Right hindlimb (tissue), 1 donor: ENCODE measurements around the gene MFAP3L.
"Not testable (repeated sequence)": the region's sequence is repeated elsewhere in the genome, so short reads cannot be mapped to it uniquely, and the experiment has no call there.

Experiments used
- DNase-seq: peaks from one replicate; pipeline ENCODE4 v3.0.0-alpha.2; 2018

The MFAP3L gene

DNA sequence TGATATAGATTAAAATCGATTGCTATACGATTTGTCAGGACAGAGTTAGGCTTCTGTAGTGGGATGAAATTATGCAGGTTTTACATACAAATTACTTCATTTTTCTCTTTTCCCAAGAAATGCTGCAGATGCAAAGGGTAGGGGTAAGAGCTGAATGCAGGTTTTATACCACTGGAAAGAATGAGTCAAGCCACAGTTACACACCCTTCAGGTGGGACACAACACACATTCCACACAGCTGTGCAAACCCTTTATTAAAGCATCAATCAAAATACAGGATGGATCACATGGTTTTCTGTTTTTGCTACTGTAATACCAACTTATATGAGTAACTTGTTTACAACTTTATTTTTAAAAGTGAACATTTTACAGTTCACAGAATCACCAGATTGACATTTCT, 39.8 kb downstream of the MFAP3L start:
- DNase-seq: no peak

DNA sequence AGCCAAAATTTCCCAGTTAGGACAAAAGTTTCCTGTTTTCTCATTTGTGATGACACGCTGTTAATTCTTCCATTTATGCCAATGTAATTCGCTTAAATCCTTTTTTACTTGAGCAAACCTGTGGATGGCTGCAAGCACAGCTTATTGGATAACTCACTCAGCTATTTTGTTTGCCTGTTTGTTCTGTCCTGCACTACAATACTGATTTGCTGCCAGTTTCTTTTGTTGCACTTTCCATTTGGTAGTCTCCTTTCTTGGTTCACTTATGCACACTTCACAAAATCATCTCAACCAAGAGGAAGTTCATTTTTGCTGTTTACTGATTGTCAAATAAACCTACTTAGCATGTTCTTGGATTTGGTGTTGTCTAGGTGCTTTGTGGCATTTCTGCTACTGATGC, 40.3 kb downstream of the MFAP3L start:
- no peak for DNase-seq

DNA sequence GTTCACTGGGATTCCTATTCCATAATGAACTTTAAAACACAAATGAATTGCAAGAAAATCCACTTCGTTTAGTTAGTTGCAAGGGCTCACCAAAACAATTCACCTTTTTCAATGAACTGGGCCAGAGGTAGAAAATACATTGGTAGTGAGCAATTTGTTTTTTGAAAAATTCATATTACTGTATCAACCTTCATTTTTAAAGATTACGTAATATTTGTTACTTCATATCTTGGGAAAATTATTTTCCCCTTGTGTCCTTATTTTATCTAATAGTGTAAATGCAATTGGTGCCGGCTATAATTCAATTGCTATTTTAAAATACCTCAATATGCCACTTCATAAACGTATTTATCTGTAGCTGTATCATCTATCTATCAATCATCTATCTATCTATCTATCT, 41.5 kb downstream of the MFAP3L start:
- DNase-seq: no peak

DNA sequence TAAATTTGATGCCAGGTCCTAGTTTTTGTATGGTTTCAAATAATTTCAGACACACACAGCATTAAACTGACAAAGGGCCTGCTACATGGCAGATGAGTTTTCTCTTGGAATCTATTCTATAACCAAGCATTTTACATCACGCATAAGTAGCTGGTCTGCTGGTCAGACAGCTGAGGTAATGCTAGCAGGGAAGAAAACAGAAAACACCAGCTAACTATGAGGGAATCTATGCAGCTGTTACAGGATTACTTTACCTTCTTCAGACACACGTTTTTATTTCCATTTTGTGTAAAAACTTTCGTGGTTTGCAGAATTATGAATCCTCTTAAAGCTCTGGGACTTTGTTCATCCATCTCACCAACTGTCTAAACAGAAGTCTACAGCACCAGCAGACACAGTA, 42.0 kb downstream of the MFAP3L start:
- no peak for DNase-seq

DNA sequence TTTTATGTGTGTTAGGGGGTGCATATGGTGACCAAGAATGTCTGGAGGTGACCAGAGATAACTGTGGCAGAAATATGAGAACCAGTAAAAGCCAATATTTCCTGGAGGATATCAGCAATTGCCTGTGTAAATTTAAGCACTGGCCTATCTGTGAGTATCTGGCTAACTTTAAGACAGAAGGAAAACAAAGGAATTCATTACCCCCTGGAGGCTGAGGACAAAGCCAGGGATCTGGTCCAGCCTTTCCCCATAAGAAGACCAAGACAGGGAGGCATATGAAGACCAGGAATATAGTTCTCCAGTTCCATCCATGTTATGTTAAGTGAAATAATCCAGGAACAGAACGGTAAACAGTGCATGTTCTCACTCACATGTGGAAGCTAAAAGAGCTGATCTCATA, 49.2 kb downstream of the MFAP3L start:
- DNase-seq: no peak

DNA sequence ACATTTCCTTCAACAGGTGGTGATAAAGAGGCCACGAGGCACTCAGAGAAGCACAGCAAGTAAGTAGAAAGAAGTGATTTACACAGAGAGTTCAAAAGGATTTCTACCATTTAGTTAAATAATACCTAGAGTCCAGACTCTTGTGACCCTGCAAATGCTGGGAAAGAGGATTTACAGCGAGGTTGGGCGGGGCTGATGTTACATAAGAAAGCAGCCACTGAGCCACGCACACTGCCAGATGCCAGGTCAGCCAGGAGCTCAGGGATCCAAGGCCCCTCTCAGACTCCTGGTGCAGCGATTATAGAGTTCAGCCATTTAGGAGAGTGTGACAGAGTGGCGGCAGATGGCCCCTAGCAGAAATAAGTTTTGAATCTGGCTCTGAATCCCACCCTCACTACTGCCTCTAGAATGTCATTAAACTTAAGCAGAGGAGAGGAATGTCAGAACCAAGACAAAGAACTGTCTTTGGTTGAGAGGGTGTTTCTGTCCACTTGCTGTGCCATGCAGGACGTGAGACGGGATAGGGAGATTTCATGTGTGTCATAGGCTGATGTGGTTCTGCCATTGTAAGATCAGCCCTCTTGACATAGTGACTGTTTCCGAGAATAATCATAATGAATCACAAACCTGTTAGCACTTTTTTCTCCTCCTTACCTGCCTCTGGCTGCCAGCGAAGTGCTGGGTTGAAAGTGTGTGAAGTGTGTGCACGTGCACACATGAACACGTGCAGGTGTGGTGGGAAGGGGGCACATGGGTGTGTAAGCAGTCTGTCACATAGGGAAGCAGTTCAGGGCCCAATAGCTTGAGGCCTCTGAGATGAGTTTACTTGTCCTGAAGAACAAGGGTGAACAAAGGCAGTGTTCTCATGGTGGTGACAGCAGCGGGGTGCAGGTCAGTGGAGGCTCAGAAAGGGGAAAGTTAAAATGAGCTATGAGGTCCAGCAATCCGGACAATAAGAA, 50.1 kb downstream of the MFAP3L start:
- DNase-seq: no peak

DNA sequence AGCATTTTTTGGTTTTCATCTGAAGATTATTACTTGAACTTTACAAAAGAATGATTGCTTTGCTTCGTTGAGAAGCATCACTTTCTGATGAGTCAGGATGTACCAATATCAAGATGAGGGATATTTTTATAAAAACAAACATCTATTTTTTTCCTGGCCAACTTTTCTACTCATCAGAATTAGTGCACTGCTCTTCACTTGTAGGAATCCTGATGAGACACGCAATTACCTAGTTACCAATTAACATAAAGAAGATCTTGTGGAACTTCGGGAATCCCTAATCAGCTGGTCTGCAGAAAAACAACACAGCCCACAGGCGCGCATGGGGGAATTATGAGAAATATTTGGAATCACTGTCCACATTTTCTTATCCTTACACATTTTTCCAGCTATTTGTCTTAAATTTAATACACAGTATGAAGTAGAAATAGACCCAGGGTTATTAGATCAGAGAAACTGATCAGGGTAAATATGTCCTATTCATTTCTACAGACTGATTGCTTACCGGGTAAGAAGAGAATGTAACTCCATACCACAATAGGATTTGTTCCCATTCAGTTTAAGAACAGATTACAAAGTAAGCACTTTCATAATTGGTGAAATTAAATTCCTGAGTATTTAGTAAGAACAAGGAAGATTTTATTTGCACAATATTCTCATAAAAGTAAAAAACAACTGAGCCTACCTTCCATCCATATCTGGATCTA, 50.9 kb downstream of the MFAP3L start:
- no peak for DNase-seq

DNA sequence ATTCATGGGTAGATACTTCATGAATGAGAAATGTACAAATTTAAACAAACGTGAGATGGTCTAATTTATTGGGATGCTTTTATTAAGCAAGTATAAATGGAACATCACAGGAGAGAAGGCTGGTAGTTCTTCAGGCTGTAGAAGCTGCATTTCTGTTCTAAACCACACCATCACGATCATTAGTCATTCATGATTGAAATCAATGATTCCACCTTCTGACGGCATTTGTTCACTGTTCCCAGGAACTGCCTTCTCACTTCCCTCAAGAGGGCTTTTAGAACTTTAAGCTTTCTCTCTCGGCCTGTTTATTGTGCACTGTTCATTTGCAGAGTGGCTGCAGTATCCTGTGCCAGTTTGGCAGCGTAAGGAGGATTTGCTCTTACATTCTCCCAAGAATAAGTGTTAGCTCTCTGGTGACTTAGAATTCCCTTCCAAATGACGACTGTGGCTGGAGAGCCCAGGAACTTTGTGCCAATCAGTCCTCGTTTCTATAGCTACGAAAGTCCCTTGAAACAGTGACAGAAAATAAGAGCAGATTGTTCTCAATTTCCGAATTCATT, 54.7 kb downstream of the MFAP3L start:
- DNase-seq: no peak

DNA sequence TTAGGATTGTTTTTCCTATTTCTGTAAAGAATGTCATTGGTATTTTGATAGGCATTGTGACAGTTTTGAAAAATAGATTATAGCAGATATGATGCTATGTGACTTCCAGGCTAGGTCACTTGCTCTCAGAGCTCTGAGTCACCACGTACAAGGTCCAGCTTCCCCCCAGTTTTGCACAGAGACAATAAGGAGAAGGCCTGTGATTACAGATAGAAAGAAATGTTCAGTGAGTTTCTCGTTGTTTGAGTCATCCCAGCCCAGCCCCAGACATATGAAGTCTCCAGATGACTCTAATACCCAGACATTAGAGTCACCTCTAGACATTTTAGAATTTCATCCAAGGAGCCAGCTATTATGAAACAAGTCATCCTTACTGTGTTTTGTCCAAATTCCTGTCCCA, 57.2 kb downstream of the MFAP3L start:
- DNase-seq: no peak

DNA sequence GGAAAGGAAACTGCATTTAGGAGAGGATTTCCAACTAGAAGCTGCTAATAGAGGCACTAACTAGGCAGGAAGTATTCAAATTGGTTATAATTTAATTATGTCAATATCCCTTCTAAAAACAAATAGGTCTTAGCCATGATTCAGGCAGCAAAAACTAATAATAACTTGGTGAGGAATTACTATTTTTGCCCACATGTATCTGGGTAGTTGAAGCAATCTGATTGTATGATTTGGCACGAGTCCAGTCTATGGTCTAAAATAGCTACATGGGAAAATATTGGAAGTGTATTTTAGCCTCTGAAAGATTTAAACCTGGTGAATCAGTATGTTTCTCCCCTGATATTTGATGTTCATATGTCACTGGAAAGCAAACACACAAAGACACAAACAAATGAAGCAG, 62.2 kb downstream of the MFAP3L start:
- no peak for DNase-seq

DNA sequence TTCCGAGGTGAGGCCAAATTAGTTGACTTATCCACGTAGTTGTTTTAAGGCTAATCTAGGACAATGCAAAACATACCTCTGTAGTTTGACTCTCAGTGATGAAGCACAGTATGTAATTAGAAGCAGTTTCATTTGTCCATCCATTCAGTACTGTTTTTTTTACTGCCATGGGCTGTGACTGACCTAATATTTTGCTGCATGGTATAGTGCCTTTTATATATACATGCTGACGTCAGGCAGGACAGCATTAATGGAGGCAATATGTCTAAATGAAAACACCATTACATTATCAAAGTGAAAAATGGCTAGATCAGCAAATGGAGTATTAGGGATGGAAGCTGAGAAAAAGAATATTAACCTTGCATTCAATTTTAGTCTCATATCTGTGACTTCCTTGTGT, 66.9 kb downstream of the MFAP3L start:
- DNase-seq: no peak

DNA sequence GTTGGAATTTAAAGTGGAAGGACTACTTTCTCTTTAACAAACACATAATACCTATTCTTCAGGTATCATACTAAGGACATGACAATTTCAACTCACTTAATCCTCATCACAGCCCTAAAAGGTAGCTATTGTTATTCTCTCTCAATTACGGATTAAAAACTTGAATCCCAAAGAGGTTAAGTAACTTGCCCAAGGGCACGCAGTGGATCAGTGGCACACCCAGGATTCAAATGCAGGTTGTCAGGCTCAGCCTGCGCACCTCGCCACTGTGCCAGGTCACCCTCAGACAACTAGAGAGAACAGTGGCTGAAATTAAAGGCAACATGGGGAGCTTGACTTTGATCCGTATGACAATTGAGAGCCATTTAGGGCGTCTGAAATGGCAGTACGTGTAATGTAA, 67.6 kb downstream of the MFAP3L start:
- DNase-seq: no peak

DNA sequence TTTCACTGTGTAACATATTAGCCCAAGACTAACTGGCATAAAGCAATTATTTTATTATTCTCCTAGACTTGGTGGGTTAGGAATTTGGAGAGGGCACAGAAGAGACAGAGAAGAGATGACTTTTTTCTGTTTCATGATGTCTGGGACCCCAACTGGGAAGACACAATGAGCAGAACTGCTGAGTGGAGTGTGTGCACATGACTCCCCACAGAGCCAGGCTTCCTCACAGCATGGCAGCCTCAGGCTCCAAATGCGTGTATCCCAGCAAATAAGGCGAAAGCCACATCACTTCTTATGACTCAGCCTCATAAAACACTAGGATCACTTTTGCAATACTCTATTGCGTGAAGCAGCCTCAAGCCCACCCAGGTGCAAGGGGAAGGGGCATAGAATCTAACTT, 68.4 kb downstream of the MFAP3L start:
- DNase-seq: no peak

DNA sequence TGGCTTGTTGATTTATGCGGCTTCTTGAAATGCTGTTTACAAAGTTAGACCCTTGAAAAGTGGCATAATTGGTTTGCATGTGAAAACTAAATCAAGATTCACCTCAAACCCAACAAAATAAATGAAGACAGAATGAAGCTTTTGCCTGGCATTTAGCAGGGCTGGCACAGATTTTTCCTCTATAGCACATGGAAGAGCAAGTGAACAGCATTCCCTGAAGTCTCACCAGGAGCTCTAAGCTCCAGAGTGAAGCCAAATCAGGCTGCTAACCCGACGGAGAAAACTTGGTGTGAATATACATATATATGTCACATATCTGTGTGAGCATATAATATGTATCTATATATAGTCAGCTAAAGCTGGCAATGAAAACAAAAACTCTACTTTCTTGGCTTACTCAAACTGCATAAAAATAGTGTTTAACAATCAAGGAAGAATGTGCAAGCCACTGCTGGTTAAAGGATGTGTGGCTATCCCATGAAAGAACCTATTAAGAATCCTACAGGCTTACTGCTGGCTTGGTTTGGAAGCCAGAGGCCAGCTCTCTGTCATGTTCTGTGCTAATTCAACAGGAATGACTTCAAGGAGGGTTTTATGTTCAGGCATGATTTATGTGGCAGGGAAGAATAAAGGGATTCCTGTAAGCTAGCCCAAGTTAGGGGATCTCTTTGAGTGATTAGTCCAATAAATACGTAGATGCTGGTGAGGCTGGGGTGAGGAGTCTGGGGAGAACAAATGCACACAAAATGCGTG, 69.9 kb downstream of the MFAP3L start:
- no peak for DNase-seq

DNA sequence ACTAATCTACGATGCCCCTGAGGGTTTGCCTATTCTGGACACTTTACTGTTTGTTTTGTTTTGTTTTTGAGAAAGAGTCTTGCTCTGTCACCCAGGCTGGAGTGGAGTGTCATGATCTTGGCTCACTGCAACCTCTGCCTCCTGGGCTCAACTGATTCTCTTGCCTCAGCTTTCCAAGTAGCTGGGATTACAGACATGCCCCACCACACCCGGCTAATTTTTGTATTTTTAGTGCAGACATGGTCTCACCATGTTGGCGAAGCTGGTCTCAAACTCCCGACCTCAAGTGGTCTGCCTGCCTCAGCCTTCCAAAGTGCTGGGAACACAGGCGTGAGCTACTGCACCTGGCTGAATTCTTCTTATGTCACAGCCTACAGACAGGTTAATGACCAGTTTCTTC, 70.7 kb downstream of the MFAP3L start:
- no peak for DNase-seq

DNA sequence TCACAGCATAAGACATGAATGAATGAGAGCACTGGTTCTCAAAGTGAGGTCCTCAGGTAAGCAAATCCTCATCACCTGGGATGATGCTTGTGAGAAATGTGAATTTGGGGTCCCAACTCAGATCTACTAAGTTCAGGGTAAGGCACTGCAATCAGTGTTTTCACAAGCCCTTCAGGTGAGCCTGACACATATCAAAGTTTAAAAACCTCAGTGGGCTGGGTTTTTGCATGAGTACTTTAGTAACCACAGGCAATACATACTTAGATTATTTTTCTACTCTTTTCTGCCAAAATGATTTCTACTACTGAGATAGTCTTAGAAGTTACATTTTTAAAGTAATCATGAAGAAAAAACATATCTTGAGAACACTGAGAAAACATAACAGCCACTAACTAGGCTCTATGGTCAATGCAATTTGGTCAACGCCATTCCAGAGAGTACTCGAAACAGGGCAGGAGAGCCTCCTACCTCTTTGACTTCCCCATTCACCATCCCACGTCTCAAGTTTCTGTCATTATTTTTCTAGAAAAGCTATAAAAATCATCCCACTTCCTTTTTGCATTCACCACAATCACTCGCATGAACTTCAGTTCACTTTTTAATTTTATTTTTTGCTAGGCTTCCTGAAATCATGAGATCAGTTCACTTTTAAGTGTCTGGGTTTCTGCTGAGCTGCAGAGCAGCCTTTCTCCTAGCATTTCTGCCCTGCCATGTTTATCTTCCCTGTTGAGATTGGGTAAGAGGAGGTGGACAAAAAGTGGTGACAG, 73.8 kb downstream of the MFAP3L start:
- DNase-seq: no peak

DNA sequence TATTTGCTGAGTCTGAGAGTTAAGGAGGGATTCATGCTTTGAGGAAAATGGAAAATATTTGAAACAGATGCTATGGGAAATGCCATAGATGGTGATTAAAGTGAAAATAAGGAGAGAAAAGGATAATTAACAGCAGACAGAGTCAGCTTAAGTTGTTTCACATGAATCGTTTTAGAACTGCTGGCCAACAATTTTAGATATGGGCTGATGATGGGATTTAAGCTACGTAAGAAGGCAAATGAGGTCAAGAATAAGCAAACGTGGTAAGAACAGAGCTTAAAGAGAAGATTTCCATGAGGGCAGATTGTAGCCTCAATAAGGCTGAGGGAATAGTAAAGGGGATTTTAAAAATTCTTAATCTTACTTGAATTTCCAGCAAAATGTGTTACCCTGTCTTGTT, 77.9 kb downstream of the MFAP3L start:
- no peak for DNase-seq

DNA sequence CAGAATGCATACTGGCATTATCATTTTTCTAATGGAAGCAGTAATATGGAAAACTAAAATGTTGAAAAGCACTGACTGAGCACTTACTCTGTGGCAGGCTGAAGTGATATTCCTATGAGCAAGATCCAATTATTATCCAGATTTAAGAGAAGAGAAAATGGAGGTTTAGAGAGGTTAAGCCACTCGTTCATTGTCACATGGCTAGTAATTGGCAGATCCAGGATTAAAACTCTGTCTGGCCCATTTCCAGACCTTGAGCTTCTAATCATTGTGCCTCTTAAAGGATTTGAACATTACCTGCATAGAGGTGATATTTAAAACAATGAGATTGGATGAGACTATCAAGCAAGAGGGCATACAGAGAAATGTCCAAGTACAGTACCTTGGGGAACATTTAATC, 80.6 kb downstream of the MFAP3L start:
- DNase-seq: no peak

DNA sequence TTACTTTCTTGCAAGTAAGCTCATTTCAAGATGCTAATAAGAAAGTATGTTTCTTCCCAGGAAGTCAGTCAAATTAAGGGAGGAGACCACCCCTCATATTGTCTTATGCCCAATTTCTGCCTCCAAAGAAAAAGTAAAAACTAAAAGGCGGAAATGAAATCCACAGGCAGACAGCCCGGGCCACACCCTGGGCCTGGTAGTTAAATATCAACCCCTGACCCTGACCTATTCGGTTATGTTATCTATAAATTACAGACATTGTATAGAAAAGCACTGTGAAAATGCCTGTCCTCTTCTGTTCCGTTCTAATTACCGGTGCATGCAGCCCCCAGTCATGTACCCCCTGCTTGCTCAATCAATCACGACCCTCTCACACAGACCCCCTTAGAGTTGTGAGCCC, 82.6 kb downstream of the MFAP3L start:
- not testable (repeated sequence) for DNase-seq

DNA sequence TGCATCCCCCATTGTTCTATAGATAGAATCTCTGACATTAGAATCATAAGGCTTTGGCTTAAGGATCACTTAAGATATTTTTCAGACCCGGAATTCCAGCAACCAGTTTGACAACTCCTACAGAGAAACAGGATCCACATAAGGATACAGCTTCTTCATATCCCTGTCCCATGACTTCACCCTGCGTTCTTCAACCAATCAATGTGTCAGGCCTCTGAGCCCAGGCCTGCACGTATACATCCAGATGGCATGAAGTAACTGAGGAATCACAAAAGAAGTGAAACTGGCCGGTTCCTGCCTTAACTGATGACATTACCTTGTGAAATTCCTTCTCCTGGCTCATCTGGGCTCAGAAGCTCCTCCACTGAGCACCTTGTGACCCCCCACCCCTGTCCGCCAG, 85.1 kb downstream of the MFAP3L start:
- DNase-seq: no peak

DNA sequence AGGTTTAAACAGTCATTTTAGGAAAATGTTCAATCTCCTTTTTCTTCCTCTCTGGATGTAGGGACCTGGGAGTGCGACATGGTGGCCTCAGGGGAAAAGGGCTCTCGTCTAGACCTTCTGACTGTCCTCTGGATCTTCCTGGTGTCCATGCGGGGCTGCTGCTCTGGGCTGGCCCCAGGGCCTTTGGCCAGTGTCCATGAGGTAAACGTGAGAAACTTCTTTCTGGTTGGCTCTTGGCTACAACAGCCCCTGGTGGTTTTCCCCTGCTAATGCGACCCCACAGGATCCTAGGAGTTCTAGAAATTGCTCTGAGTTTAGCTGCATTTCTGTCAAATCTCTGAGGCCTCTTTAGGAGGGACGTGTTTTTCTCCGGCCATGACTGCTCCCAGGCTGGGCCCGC, 85.7 kb downstream of the MFAP3L start:
- no peak for DNase-seq
